ENCODE data around the gene IL17RE. TPM values are rescaled to one million over a fixed set of nuclear protein-coding genes. Genes with fewer than 3 reads are reported as not detected.

IL17RE gene
- total and polyA plus RNA-seq, 2 of the 13 experiments (the other 11 are each of a cell fraction or from before 2014, with no cell fraction given): 14.5 to 24.1 TPM

DNA sequence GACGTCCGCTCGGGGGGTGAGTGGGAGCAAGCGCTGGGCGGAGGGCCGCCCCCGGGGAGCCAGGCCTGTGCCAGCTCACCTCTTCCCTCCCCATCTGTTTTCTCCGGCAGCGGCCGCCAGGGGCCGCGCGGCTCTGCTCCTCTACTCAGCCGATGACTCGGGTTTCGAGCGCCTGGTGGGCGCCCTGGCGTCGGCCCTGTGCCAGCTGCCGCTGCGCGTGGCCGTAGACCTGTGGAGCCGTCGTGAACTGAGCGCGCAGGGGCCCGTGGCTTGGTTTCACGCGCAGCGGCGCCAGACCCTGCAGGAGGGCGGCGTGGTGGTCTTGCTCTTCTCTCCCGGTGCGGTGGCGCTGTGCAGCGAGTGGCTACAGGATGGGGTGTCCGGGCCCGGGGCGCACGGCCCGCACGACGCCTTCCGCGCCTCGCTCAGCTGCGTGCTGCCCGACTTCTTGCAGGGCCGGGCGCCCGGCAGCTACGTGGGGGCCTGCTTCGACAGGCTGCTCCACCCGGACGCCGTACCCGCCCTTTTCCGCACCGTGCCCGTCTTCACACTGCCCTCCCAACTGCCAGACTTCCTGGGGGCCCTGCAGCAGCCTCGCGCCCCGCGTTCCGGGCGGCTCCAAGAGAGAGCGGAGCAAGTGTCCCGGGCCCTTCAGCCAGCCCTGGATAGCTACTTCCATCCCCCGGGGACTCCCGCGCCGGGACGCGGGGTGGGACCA, 30.4 kb downstream of the IL17RE start (continued):
- peak; percentile 10; the same call in 1 of the 2 replicates for TF ChIP-seq ZNF160 (CRISPR knock-in tag; IDR thresholded peaks at IDR 0.05)
- TF ChIP-seq HNRNPL (IDR thresholded peaks at IDR 0.05; ENCODE audit: low read depth, low read length): peak; percentile 88
- no peak for TF ChIP-seq HNRNPH1 (optimal IDR thresholded peaks at IDR 0.05; ENCODE audit: low read depth, low read length)
- TF ChIP-seq, protein P1, sequence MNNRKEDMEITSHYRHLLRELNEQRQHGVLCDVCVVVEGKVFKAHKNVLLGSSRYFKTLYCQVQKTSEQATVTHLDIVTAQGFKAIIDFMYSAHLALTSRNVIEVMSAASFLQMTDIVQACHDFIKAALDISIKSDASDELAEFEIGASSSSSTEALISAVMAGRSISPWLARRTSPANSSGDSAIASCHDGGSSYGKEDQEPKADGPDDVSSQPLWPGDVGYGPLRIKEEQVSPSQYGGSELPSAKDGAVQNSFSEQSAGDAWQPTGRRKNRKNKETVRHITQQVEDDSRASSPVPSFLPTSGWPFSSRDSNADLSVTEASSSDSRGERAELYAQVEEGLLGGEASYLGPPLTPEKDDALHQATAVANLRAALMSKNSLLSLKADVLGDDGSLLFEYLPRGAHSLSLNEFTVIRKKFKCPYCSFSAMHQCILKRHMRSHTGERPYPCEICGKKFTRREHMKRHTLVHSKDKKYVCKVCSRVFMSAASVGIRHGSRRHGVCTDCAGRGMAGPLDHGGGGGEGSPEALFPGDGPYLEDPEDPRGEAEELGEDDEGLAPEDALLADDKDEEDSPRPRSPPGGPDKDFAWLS (CRISPR knock-in tag; IDR thresholded peaks at IDR 0.05; ENCODE audit: borderline replicate concordance): no peak
- TF ChIP-seq MED1 (CRISPR knock-in tag; IDR thresholded peaks at IDR 0.05): peak; percentile 55; the same call in 1 of the 2 replicates
- peak; percentile 41; the same call in 1 of the 2 replicates for TF ChIP-seq ZNF230 (CRISPR knock-in tag; IDR thresholded peaks at IDR 0.05)
- TF ChIP-seq, protein P2, sequence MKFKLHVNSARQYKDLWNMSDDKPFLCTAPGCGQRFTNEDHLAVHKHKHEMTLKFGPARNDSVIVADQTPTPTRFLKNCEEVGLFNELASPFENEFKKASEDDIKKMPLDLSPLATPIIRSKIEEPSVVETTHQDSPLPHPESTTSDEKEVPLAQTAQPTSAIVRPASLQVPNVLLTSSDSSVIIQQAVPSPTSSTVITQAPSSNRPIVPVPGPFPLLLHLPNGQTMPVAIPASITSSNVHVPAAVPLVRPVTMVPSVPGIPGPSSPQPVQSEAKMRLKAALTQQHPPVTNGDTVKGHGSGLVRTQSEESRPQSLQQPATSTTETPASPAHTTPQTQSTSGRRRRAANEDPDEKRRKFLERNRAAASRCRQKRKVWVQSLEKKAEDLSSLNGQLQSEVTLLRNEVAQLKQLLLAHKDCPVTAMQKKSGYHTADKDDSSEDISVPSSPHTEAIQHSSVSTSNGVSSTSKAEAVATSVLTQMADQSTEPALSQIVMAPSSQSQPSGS (CRISPR knock-in tag; IDR thresholded peaks at IDR 0.05): peak; percentile 55
- peak; percentile 69; the same call in 1 of the 2 replicates for TF ChIP-seq ZNF780A (CRISPR knock-in tag; IDR thresholded peaks at IDR 0.05)
- no peak for TF ChIP-seq FOXK2 (IDR thresholded peaks at IDR 0.05)
- TF ChIP-seq MEIS1 (CRISPR knock-in tag; IDR thresholded peaks at IDR 0.05; ENCODE audit: borderline replicate concordance): peak; percentile 39; the same call in 1 of the 2 replicates
- TF ChIP-seq, protein P3, sequence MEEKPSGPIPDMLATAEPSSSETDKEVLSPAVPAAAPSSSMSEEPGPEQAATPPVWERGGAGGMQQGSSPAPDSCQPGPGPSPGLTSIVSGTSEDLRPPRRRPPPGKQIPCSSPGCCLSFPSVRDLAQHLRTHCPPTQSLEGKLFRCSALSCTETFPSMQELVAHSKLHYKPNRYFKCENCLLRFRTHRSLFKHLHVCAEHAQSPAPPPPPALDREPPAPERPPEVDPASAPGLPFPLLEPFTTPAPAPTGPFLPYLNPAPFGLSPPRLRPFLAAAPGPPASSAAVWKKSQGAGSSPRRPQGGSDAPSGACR (CRISPR knock-in tag; IDR thresholded peaks at IDR 0.05): no peak
- TF ChIP-seq TOPORS (CRISPR knock-in tag; IDR thresholded peaks at IDR 0.05): no peak
- TF ChIP-seq NCOR1 (IDR thresholded peaks at IDR 0.05; ENCODE audit: borderline replicate concordance, low read length): no peak
- TF ChIP-seq, protein P4, sequence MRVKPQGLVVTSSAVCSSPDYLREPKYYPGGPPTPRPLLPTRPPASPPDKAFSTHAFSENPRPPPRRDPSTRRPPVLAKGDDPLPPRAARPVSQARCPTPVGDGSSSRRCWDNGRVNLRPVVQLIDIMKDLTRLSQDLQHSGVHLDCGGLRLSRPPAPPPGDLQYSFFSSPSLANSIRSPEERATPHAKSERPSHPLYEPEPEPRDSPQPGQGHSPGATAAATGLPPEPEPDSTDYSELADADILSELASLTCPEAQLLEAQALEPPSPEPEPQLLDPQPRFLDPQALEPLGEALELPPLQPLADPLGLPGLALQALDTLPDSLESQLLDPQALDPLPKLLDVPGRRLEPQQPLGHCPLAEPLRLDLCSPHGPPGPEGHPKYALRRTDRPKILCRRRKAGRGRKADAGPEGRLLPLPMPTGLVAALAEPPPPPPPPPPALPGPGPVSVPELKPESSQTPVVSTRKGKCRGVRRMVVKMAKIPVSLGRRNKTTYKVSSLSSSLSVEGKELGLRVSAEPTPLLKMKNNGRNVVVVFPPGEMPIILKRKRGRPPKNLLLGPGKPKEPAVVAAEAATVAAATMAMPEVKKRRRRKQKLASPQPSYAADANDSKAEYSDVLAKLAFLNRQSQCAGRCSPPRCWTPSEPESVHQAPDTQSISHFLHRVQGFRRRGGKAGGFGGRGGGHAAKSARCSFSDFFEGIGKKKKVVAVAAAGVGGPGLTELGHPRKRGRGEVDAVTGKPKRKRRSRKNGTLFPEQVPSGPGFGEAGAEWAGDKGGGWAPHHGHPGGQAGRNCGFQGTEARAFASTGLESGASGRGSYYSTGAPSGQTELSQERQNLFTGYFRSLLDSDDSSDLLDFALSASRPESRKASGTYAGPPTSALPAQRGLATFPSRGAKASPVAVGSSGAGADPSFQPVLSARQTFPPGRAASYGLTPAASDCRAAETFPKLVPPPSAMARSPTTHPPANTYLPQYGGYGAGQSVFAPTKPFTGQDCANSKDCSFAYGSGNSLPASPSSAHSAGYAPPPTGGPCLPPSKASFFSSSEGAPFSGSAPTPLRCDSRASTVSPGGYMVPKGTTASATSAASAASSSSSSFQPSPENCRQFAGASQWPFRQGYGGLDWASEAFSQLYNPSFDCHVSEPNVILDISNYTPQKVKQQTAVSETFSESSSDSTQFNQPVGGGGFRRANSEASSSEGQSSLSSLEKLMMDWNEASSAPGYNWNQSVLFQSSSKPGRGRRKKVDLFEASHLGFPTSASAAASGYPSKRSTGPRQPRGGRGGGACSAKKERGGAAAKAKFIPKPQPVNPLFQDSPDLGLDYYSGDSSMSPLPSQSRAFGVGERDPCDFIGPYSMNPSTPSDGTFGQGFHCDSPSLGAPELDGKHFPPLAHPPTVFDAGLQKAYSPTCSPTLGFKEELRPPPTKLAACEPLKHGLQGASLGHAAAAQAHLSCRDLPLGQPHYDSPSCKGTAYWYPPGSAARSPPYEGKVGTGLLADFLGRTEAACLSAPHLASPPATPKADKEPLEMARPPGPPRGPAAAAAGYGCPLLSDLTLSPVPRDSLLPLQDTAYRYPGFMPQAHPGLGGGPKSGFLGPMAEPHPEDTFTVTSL (CRISPR knock-in tag; IDR thresholded peaks at IDR 0.05; ENCODE audit: borderline replicate concordance): peak; percentile 32; the same call in 1 of the 2 replicates
- TF ChIP-seq ZNF619 (CRISPR knock-in tag; IDR thresholded peaks at IDR 0.05): 0 out of 2 replicates have a peak, but pooled peaks have one; percentile 3
- no peak for TF ChIP-seq ZNF232 (CRISPR knock-in tag; IDR thresholded peaks at IDR 0.05; ENCODE audit: borderline replicate concordance)

Measured in HepG2 (cell line).